Erythroblast (primary cell): Measurements from ENCODE around the gene ERMAP.

Experiments used
- GATA1 ChIP-seq: IDR thresholded peaks from 2 replicates; pipeline ENCODE4 v1.6.1; 2011; ENCODE audit warnings: low read depth, mild to moderate bottlenecking, control low read depth, low read length, moderate library complexity
- POLR2A ChIP-seq: IDR thresholded peaks from 2 replicates; pipeline ENCODE4 v1.6.1; 2011; ENCODE audit warnings: mild to moderate bottlenecking, low read length

DNA sequence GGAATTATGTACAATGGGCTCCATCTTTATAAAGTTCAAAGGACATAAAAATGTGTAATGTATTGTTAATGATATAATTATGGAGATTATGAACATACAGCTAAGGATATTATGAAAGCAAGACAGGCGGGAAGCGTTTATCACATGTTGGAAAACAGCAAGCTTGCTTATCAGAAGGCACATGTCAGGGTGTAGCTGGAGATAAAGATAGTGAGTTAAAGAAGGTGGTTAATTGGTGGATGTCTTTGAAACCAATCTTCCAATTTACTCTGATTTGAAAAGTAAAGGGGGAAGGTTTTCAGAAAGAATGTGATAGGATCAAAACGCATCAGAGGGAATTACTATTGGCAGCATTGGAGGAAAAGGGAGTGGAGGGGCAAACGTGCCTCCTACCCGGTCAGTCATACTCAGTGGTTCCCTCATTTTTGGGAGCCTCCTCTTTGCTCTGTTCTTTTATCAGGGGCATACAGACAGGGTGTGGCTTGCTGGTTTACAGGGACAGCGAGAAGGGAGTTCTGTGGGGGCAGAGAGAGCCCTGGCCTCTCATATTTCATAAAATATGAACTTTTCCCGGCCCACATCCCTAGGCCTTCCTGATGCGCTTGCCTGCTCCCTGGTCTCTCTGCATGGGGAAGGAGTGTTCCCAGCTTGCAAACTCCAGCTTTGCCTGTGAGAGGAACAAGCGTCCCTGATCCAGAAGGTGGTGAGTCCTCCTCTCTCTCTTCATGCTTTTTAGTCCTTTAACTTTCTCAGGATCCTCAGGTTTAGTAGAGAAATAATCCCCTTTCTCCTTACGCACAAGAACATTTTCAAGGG, 8.3 kb downstream of the ERMAP start:
- TF ChIP-seq POLR2A = peak; percentile 85
- peak; percentile 79 for TF ChIP-seq GATA1
